ENCODE results near the gene ETNK1. TPM values are rescaled to one million over a fixed set of nuclear protein-coding genes. Genes with fewer than 3 reads are reported as not detected.

ETNK1 gene
- total and polyA plus RNA-seq, 2 donors (not counting 1 experiment from before 2014, with no cell fraction given), result 19.4 to 106 TPM

DNA sequence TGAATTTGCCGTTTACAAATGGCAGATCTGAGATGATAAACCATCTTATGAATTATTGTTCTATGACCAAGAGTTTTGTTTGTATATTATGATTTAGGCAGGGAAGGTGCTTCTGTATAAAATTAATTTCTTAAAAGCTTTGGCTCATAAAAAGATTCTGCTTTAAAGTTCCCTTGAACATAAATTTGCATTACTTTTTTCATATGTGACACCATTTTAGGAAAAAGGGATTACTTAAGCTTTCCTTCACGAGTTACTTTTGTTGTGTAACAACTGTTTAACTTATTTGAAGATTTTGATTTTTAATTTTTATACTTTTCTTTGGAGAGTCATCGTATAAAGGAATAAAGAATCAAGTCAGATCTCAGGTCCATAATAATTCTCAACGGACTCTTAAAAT is 3.3 kb downstream of the ETNK1 start:
- no peak for TF ChIP-seq EZH2 (IDR thresholded peaks at IDR 0.05; ENCODE audit: borderline replicate concordance, insufficient read depth, low read depth, low read length, poor library complexity, severe bottlenecking)
- no peak for TF ChIP-seq CTCF (IDR thresholded peaks at IDR 0.05)
- Histone ChIP-seq H2AFZ (ENCODE audit: insufficient read depth, low read depth, low read length, poor library complexity, severe bottlenecking) (no peak overlapping the region), H3K79me2 (ENCODE audit: control insufficient read depth, insufficient read depth, low read length) (peaks cover 91% of the 10 kb centered on the region), H3K4me1 (ENCODE audit: control insufficient read depth in 2 of 2, insufficient read depth in 2 of 2, low read length in 2 of 2) (peaks cover 14 to 36% of the 10 kb centered on the region in 2 donors), H3K9me3 (ENCODE audit: control extremely low read depth in 1 of 3, control insufficient read depth in 2 of 3, insufficient read depth in 1 of 3, low read length in 2 of 3) (no peaks in the 10 kb centered on the region), H3K4me2 (replicated peaks; ENCODE audit: low read depth, low read length, poor library complexity, severe bottlenecking) (peak overlapping the region; percentile 74), H4K20me1 (ENCODE audit: control insufficient read depth, insufficient read depth, low read length, poor library complexity, severe bottlenecking) (peaks cover 12% of the 10 kb centered on the region), H3K36me3 (replicated peaks in 1 of 2; ENCODE audit: control extremely low read depth in 1 of 2, control insufficient read depth in 1 of 2, extremely low read depth in 1 of 2, insufficient read depth in 2 of 2, low read length in 1 of 2) (peaks cover 2 to 5% of the 10 kb centered on the region in 2 experiments), H3K4me3 (ENCODE audit: control extremely low read depth in 1 of 5, extremely low read depth in 1 of 5, insufficient read depth in 1 of 5, low read depth in 2 of 5, low read length in 4 of 5) (peak overlapping the region in 1 of 5 experiments; percentile 5), H3K9ac (ENCODE audit: low read length) (peak overlapping the region; percentile 91), H3K27ac (ENCODE audit: low read length in 2 of 2) (peak overlapping the region in 1 of 2 donors; percentile 97), H3K27me3 (replicated peaks in 1 of 4; ENCODE audit: control extremely low read depth in 1 of 4, control insufficient read depth in 3 of 4, insufficient read depth in 4 of 4, low read length in 3 of 4) (no peaks in the 10 kb centered on the region)
- intact Hi-C loops (cut with micrococcal nuclease), result no loop called here
- Mint-ChIP-seq H3K27me3 (peaks cover 3% of the 10 kb centered on the region), H3K27ac (no peak overlapping the region), H3K9me3 (ENCODE audit: insufficient read depth) (no peaks in the 10 kb centered on the region), H3K4me3 (peak overlapping the region; percentile 67), H3K4me1 (peaks cover 56% of the 10 kb centered on the region)
- ChIA-PET POLR2A (no interaction called here), CTCF (interaction anchor here (0.6 to 4.9 kb wide), 5 partner anchors 98 to 545 kb away, joined by 3 to 53 read pairs (median 3); no protein-coding TSS in a partner anchor)
- no CpG with 5 or more reads among the region's 4 CpGs for WGBS (ENCODE audit: insufficient coverage)
- DNase-seq, result no peak
- ATAC-seq (ENCODE audit: low read depth), result no peak

DNA sequence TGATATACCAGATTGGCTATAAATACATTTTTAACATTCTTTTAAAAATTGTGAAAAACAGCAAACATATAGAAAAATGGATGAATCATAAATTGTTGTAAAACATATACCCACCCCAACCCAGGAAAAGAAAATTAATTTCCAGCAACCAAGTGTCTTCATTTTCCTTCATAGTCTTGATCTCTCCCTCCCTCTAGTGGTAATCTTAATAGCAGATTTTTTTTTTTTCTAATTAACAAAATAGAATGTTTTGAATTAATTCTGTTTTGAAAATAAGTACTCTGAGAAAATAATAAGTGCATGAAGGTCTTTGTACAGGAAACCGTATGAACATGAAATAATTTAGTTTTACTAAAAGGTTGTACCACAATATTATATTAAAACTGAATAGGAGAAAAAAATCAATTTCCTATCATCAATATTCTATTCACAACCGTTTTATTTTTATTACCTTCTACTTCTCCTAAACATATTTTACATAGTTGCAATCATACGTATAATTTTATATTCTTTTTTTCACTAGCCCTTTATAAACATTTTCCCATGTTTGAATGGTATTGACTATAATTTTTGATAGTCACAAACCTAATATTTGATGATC is 7.0 kb downstream of the ETNK1 start:
- no peaks in the 10 kb centered on the region for H3K27me3 Mint-ChIP-seq
- WGBS (ENCODE audit: insufficient coverage), result no CpG with 5 or more reads among the region's 3 CpGs
- H3K27me3 ChIP-seq (replicated peaks in 1 of 4; ENCODE audit: control extremely low read depth in 1 of 4, control insufficient read depth in 3 of 4, insufficient read depth in 4 of 4, low read length in 3 of 4), result no peaks in the 10 kb centered on the region
- H2AFZ ChIP-seq (ENCODE audit: insufficient read depth, low read depth, low read length, poor library complexity, severe bottlenecking), result no peak overlapping the region
- no peak overlapping the region for H3K4me3 Mint-ChIP-seq
- H3K4me1 ChIP-seq (ENCODE audit: control insufficient read depth in 2 of 2, insufficient read depth in 2 of 2, low read length in 2 of 2), result peaks cover 8 to 30% of the 10 kb centered on the region in 2 donors
- CTCF ChIA-PET, result interaction anchor here (1.0 to 1.8 kb wide), 3 partner anchors 101 to 174 kb away, joined by 3 to 7 read pairs (median 3); no protein-coding TSS in a partner anchor
- ATAC-seq (ENCODE audit: low read depth), result peak; percentile 39
- peaks cover 55% of the 10 kb centered on the region for H3K4me1 Mint-ChIP-seq
- intact Hi-C loops (cut with micrococcal nuclease), result loop anchor here (1.0 kb wide), 1 partner anchor 103 kb away; no protein-coding TSS in a partner anchor
- H3K4me3 ChIP-seq (ENCODE audit: control extremely low read depth in 1 of 5, extremely low read depth in 1 of 5, insufficient read depth in 1 of 5, low read depth in 2 of 5, low read length in 4 of 5), result no peak overlapping the region
- H4K20me1 ChIP-seq (ENCODE audit: control insufficient read depth, insufficient read depth, low read length, poor library complexity, severe bottlenecking), result peaks cover 43% of the 10 kb centered on the region
- H3K27ac ChIP-seq (ENCODE audit: low read length in 2 of 2), result peak overlapping the region in 1 of 2 donors; percentile 38
- POLR2A ChIA-PET, result no interaction called here
- peak; percentile 92 for TF ChIP-seq CTCF (IDR thresholded peaks at IDR 0.05)
- no peak for TF ChIP-seq EZH2 (IDR thresholded peaks at IDR 0.05; ENCODE audit: borderline replicate concordance, insufficient read depth, low read depth, low read length, poor library complexity, severe bottlenecking)
- peaks cover 98% of the 10 kb centered on the region for H3K79me2 ChIP-seq (ENCODE audit: control insufficient read depth, insufficient read depth, low read length)
- peaks cover 6 to 7% of the 10 kb centered on the region in 2 experiments for H3K36me3 ChIP-seq (replicated peaks in 1 of 2; ENCODE audit: control extremely low read depth in 1 of 2, control insufficient read depth in 1 of 2, extremely low read depth in 1 of 2, insufficient read depth in 2 of 2, low read length in 1 of 2)
- no peak overlapping the region for H3K4me2 ChIP-seq (replicated peaks; ENCODE audit: low read depth, low read length, poor library complexity, severe bottlenecking)
- no peak overlapping the region for H3K9ac ChIP-seq (ENCODE audit: low read length)
- DNase-seq, result peak; percentile 46
- no peaks in the 10 kb centered on the region for H3K9me3 Mint-ChIP-seq (ENCODE audit: insufficient read depth)
- H3K27ac Mint-ChIP-seq, result no peak overlapping the region
- H3K9me3 ChIP-seq (ENCODE audit: control extremely low read depth in 1 of 3, control insufficient read depth in 2 of 3, insufficient read depth in 1 of 3, low read length in 2 of 3), result no peaks in the 10 kb centered on the region
